ENCODE measurements around the gene ACKR3. TPM values are rescaled to one million over a fixed set of nuclear protein-coding genes. Genes with fewer than 3 reads are reported as not detected.

ACKR3 gene
- total and polyA plus RNA-seq, 9 donors, result 4.6 to 22.7 (median 7.9) TPM

DNA sequence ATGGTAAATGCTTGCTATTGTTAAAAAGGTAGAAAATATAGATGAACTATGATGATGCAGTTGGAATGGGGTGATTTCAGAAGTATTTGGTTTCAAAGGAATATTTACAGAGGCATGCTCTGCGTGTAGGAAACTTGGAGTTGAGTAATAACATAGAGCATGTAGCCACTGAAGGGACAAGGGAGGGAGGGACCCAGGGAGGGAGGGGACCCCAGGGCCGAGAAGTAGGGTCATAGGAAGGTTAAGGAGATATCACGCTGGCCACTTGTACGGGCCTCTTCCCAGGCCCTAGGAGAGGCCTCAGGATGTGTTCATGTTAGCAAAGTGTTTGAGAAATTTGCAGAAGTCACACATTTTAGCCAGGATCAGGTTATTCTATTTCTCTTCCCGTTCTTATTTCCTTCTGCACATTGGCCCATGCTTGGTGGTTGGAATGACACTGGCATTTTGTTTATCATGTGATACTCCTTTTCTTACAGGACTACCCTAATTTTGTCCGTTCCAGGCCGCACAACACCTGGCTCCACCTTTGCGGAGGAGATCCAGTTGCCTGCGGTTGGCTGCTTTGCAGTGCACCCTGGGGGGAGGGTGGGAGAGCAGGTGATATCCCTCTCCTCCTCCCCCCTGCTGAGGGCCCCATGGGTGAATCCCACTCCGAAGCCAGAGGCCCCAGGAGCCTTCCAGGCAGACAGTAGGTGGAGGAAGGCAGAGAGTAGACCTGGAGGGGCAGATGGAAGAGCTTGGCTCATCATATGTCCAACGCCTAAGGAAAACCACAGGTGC, 16.9 kb upstream of the ACKR3 start:
- no peaks in the 10 kb centered on the region for H3K27me3 ChIP-seq
- peaks cover 0 to 5% of the 10 kb centered on the region in 2 donors for H3K9me3 ChIP-seq
- 73 to 80% (median 78%) methylated on average over 11 of the region's 11 CpGs for WGBS, 3 donors
- H3K36me3 ChIP-seq, result no peaks in the 10 kb centered on the region
- no peak overlapping the region for H3K4me3 ChIP-seq
- H3K27ac ChIP-seq, result no peak overlapping the region
- no peaks in the 10 kb centered on the region for H3K4me1 ChIP-seq (ENCODE audit: insufficient read depth)
- no peak for DNase-seq
- intact Hi-C loops (cut with DNase I), result no loop called here
- no peak for TF ChIP-seq POLR2A (IDR thresholded peaks at IDR 0.05)
- no peak for TF ChIP-seq EP300 (IDR thresholded peaks at IDR 0.05)
- TF ChIP-seq, protein P1, sequence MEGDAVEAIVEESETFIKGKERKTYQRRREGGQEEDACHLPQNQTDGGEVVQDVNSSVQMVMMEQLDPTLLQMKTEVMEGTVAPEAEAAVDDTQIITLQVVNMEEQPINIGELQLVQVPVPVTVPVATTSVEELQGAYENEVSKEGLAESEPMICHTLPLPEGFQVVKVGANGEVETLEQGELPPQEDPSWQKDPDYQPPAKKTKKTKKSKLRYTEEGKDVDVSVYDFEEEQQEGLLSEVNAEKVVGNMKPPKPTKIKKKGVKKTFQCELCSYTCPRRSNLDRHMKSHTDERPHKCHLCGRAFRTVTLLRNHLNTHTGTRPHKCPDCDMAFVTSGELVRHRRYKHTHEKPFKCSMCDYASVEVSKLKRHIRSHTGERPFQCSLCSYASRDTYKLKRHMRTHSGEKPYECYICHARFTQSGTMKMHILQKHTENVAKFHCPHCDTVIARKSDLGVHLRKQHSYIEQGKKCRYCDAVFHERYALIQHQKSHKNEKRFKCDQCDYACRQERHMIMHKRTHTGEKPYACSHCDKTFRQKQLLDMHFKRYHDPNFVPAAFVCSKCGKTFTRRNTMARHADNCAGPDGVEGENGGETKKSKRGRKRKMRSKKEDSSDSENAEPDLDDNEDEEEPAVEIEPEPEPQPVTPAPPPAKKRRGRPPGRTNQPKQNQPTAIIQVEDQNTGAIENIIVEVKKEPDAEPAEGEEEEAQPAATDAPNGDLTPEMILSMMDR (IDR thresholded peaks at IDR 0.05), result no peak

DNA sequence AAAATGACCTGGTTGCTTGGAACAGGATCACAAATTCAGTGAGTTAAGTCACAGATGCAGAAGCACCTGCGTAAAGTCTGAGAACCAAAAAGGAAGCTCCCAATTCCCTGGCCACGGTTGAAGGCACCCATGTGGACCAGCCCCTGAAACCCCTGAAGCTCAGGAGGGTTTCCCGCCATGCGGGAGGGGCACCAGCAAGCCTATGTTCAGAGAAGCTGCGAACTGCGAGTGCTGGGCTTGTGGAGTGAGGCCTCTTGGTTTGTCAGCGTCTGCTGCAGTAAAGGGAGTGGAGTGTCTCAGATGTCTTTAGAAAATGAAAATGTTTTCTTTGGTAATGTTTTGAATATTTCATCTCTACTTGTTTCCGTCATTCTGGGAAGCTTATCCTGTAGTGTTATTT, 16.1 kb upstream of the ACKR3 start:
- intact Hi-C loops (cut with DNase I), result no loop called here

DNA sequence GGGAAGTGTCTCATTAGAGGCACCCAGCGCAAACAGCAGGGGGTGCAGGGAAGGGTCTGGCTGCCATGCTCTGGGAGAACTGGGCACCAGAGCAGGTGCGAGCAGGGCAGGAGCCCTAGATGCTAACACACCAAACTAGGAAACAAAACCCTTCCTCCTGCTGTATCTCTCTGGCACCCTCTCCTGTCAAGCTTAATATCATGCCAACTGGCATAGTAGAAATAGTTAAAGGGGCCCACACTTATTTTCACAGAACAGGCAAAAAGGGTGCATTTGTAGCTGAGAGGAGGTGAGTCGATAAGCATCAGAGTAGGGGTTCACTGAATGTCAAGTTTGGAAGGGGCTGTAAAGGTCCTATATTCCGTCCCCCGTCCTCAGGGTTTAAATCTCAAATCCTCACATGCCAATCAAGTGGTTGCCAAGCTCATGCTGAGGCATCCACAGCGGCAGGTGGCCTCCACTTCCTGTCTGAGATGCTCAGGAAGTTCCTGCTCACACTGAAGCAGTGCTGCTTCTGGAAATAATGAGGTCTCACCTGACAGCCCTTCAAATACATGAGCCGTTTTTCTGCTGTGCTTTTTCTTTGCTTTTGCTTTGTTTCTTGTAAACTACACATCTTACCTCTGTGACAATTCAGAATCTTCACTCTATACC, 14.9 kb upstream of the ACKR3 start:
- H3K27ac ChIP-seq, result no peak overlapping the region
- no peaks in the 10 kb centered on the region for H3K36me3 ChIP-seq
- WGBS, 3 donors, result 88 to 92% (median 91%) methylated on average over 7 of the region's 7 CpGs
- peaks cover 0 to 5% of the 10 kb centered on the region in 2 donors for H3K9me3 ChIP-seq
- TF ChIP-seq EP300 (IDR thresholded peaks at IDR 0.05) (no peak), POLR2A (IDR thresholded peaks at IDR 0.05) (no peak)
- TF ChIP-seq, protein P1 (IDR thresholded peaks at IDR 0.05), result no peak
- DNase-seq, result no peak
- no peaks in the 10 kb centered on the region for H3K27me3 ChIP-seq
- H3K4me3 ChIP-seq, result no peak overlapping the region
- intact Hi-C loops (cut with DNase I), result no loop called here
- H3K4me1 ChIP-seq (ENCODE audit: insufficient read depth), result no peaks in the 10 kb centered on the region

More for the DNA sequence above, 16.1 kb upstream of the ACKR3 start:
- no peaks in the 10 kb centered on the region for H3K36me3 ChIP-seq
- TF ChIP-seq, protein P1 (IDR thresholded peaks at IDR 0.05), result no peak
- TF ChIP-seq EP300 (IDR thresholded peaks at IDR 0.05) (no peak), POLR2A (IDR thresholded peaks at IDR 0.05) (no peak)
- no peaks in the 10 kb centered on the region for H3K4me1 ChIP-seq (ENCODE audit: insufficient read depth)
- no peaks in the 10 kb centered on the region for H3K27me3 ChIP-seq
- WGBS, 3 donors, result 86 to 90% (median 88%) methylated on average over 8 of the region's 8 CpGs
- H3K27ac ChIP-seq, result no peak overlapping the region
- H3K9me3 ChIP-seq, result peaks cover 0 to 5% of the 10 kb centered on the region in 2 donors
- no peak for DNase-seq
- H3K4me3 ChIP-seq, result no peak overlapping the region

DNA sequence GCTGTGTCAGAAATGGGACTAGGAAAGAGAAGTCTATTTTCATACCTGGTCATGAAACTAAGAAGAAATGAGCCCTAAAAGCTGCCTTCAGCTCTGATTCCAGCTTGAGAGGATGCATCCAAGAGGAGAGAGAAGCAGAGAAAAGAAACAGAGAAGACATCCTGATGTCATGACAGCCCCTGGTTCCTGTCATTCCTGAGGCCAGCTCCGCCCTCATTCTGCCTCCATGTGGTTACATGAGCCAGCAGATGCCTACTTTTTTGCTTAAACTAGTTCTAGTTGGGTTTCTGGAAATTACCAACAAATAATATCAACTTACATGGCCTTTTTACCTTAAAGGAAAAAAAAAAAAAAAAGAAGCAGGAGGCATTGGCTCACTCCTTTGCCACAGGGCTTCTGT, 14.1 kb upstream of the ACKR3 start:
- Histone ChIP-seq H3K9me3 (peaks cover 0 to 5% of the 10 kb centered on the region in 2 donors), H3K36me3 (no peaks in the 10 kb centered on the region), H3K27ac (no peak overlapping the region), H3K4me3 (no peak overlapping the region), H3K27me3 (no peaks in the 10 kb centered on the region), H3K4me1 (ENCODE audit: insufficient read depth) (no peaks in the 10 kb centered on the region)
- DNase-seq, result no peak
- TF ChIP-seq EP300 (IDR thresholded peaks at IDR 0.05) (no peak), POLR2A (IDR thresholded peaks at IDR 0.05) (no peak)
- intact Hi-C loops (cut with DNase I), result no loop called here
- 83 to 96% (median 94%) methylated on average over 1 of the region's 1 CpG for WGBS, 3 donors

Data from ovary (tissue), 9 donors.